ENCODE data around the gene SCYGR3. TPM values are rescaled to one million over a fixed set of nuclear protein-coding genes. Genes with fewer than 3 reads are reported as not detected.

Gene SCYGR3
- total RNA-seq, 4 donors from 2014 or later = not detected

- TF ChIP-seq POLR2A (IDR thresholded peaks at IDR 0.05) = no peak
- TF ChIP-seq, protein P1, sequence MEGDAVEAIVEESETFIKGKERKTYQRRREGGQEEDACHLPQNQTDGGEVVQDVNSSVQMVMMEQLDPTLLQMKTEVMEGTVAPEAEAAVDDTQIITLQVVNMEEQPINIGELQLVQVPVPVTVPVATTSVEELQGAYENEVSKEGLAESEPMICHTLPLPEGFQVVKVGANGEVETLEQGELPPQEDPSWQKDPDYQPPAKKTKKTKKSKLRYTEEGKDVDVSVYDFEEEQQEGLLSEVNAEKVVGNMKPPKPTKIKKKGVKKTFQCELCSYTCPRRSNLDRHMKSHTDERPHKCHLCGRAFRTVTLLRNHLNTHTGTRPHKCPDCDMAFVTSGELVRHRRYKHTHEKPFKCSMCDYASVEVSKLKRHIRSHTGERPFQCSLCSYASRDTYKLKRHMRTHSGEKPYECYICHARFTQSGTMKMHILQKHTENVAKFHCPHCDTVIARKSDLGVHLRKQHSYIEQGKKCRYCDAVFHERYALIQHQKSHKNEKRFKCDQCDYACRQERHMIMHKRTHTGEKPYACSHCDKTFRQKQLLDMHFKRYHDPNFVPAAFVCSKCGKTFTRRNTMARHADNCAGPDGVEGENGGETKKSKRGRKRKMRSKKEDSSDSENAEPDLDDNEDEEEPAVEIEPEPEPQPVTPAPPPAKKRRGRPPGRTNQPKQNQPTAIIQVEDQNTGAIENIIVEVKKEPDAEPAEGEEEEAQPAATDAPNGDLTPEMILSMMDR (IDR thresholded peaks at IDR 0.05 in 4 of 5, conservative IDR thresholded peaks at IDR 0.05 in 1 of 5) = no peak
- ATAC-seq (no peak), DNase-seq (no peak)
- Histone ChIP-seq H3K9me3 (no peaks in the 10 kb centered on the region), H3K4me1 (no peaks in the 10 kb centered on the region), H3K27me3 (no peaks in the 10 kb centered on the region), H3K27ac (no peak overlapping the region), H3K4me3 (no peak overlapping the region), H3K36me3 (no peaks in the 10 kb centered on the region)
- in situ Hi-C loops (cut with MboI; ENCODE audit: low sequenced_read_pairs in 4 of 4) (no loop called here), intact Hi-C loops (cut with DNase I; ENCODE audit: low total_unique reads) (no loop called here)
Measured at GRCh38 chr2:227579791-227580190, 34.8 kb downstream of the SCYGR3 start.

DNA sequence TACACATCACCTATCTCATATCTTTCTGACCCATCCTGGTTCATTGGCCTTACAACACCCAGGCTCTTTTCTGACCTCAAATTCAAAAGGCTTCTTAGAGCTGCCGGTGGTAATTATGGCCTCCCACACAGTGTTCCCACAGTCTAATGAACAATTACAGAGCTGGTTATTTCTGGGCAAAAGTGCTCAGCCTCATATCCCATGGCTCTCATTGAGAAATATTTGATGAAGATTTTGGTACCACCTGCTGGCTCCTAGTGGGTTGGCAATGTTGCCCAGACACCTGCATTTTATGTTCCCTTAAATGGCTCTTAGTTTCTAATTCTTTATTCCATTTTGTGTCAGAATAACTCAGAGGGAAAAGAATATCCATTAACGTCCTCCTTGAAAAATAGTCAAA lies 36.0 kb downstream of the SCYGR3 start:
- intact Hi-C loops (cut with DNase I; ENCODE audit: low total_unique reads) (no loop called here), in situ Hi-C loops (cut with MboI; ENCODE audit: low sequenced_read_pairs in 4 of 4) (no loop called here)
- H3K27me3 ChIP-seq = no peaks in the 10 kb centered on the region
- no peaks in the 10 kb centered on the region for H3K36me3 ChIP-seq
- no peak for DNase-seq
- H3K4me3 ChIP-seq = no peak overlapping the region
- TF ChIP-seq, protein P1 (IDR thresholded peaks at IDR 0.05 in 4 of 5, conservative IDR thresholded peaks at IDR 0.05 in 1 of 5) = no peak
- TF ChIP-seq POLR2A (IDR thresholded peaks at IDR 0.05) = no peak
- H3K4me1 ChIP-seq = no peaks in the 10 kb centered on the region
- H3K9me3 ChIP-seq = no peaks in the 10 kb centered on the region
- ATAC-seq = no peak
- no peak overlapping the region for H3K27ac ChIP-seq

GRCh38 chr2:227577555-227577954 lies 37.1 kb downstream of the SCYGR3 start:
- H3K9me3 ChIP-seq = no peaks in the 10 kb centered on the region
- H3K4me1 ChIP-seq = no peaks in the 10 kb centered on the region
- in situ Hi-C loops (cut with MboI; ENCODE audit: low sequenced_read_pairs in 4 of 4) = no loop called here
- H3K27me3 ChIP-seq = no peaks in the 10 kb centered on the region
- no peak overlapping the region for H3K27ac ChIP-seq
- no peak overlapping the region for H3K4me3 ChIP-seq
- no peak for DNase-seq
- TF ChIP-seq, protein P1 (IDR thresholded peaks at IDR 0.05 in 4 of 5, conservative IDR thresholded peaks at IDR 0.05 in 1 of 5) = no peak
- no peak for TF ChIP-seq POLR2A (IDR thresholded peaks at IDR 0.05)
- ATAC-seq = no peak
- intact Hi-C loops (cut with DNase I; ENCODE audit: low total_unique reads) = no loop called here
- H3K36me3 ChIP-seq = no peaks in the 10 kb centered on the region

- Histone ChIP-seq H3K4me1 (no peaks in the 10 kb centered on the region), H3K27me3 (no peaks in the 10 kb centered on the region), H3K9me3 (no peaks in the 10 kb centered on the region), H3K4me3 (no peak overlapping the region), H3K27ac (no peak overlapping the region), H3K36me3 (no peaks in the 10 kb centered on the region)
- DNase-seq (no peak), ATAC-seq (no peak)
- TF ChIP-seq, protein P1 (IDR thresholded peaks at IDR 0.05 in 4 of 5, conservative IDR thresholded peaks at IDR 0.05 in 1 of 5) = no peak
- no peak for TF ChIP-seq POLR2A (IDR thresholded peaks at IDR 0.05)
- in situ Hi-C loops (cut with MboI; ENCODE audit: low sequenced_read_pairs in 4 of 4) (no loop called here), intact Hi-C loops (cut with DNase I; ENCODE audit: low total_unique reads) (no loop called here)
Measured at GRCh38 chr2:227576812-227577211, 37.8 kb downstream of the SCYGR3 start.

DNA sequence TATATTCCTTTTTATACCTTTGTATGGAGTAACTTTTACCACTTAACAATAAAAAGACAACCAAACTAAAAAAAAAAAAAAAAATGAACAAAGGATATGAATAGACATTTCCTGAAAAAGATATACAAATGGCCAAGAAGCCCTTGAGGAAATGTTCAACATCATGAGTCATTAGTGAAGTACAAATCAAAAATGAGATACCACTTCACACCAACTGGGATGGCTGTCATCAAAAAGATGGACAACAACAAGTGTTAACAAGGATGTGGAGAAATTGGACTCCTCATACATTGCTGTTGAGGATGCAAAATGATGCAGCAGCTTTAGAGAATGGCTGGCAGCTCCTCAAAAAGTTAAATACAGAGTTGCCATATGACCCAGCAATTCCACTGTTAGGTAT lies 38.5 kb downstream of the SCYGR3 start:
- intact Hi-C loops (cut with DNase I; ENCODE audit: low total_unique reads) = no loop called here
- Histone ChIP-seq H3K4me3 (no peak overlapping the region), H3K4me1 (no peaks in the 10 kb centered on the region), H3K36me3 (no peaks in the 10 kb centered on the region), H3K9me3 (no peaks in the 10 kb centered on the region), H3K27me3 (no peaks in the 10 kb centered on the region), H3K27ac (no peak overlapping the region)
- in situ Hi-C loops (cut with MboI; ENCODE audit: low sequenced_read_pairs in 4 of 4) = no loop called here
- no peak for ATAC-seq
- TF ChIP-seq, protein P1 (IDR thresholded peaks at IDR 0.05 in 4 of 5, conservative IDR thresholded peaks at IDR 0.05 in 1 of 5) = no peak
- no peak for TF ChIP-seq POLR2A (IDR thresholded peaks at IDR 0.05)
- DNase-seq = no peak
